ENCODE results near the gene ACIN1.

ACIN1 gene

GRCh38 chr14:23057757-23058653, 36.9 kb downstream of the ACIN1 start:
- TF ChIP-seq, protein P1, sequence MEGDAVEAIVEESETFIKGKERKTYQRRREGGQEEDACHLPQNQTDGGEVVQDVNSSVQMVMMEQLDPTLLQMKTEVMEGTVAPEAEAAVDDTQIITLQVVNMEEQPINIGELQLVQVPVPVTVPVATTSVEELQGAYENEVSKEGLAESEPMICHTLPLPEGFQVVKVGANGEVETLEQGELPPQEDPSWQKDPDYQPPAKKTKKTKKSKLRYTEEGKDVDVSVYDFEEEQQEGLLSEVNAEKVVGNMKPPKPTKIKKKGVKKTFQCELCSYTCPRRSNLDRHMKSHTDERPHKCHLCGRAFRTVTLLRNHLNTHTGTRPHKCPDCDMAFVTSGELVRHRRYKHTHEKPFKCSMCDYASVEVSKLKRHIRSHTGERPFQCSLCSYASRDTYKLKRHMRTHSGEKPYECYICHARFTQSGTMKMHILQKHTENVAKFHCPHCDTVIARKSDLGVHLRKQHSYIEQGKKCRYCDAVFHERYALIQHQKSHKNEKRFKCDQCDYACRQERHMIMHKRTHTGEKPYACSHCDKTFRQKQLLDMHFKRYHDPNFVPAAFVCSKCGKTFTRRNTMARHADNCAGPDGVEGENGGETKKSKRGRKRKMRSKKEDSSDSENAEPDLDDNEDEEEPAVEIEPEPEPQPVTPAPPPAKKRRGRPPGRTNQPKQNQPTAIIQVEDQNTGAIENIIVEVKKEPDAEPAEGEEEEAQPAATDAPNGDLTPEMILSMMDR (conservative IDR thresholded peaks at IDR 0.05; ENCODE audit: low read length): peak; percentile 87
- peak; percentile 70 for DNase-seq (ENCODE audit: low read depth)
- peak overlapping the region; percentile 62 for H3K4me3 ChIP-seq (ENCODE audit: low read length)

GRCh38 chr14:23056956-23057756, 37.8 kb downstream of the ACIN1 start, which contains the start of gene CDH24:
CDH24 (minus strand) TSS chr14:23057520; CDS start chr14:23055733, 1,787 bp downstream.
- DNase-seq (ENCODE audit: low read depth): peak; percentile 55
- peak within 1 kb of the TSS; percentile 62 for H3K4me3 ChIP-seq (ENCODE audit: low read length)
- TF ChIP-seq, protein P1 (conservative IDR thresholded peaks at IDR 0.05; ENCODE audit: low read length): no peak

DNA sequence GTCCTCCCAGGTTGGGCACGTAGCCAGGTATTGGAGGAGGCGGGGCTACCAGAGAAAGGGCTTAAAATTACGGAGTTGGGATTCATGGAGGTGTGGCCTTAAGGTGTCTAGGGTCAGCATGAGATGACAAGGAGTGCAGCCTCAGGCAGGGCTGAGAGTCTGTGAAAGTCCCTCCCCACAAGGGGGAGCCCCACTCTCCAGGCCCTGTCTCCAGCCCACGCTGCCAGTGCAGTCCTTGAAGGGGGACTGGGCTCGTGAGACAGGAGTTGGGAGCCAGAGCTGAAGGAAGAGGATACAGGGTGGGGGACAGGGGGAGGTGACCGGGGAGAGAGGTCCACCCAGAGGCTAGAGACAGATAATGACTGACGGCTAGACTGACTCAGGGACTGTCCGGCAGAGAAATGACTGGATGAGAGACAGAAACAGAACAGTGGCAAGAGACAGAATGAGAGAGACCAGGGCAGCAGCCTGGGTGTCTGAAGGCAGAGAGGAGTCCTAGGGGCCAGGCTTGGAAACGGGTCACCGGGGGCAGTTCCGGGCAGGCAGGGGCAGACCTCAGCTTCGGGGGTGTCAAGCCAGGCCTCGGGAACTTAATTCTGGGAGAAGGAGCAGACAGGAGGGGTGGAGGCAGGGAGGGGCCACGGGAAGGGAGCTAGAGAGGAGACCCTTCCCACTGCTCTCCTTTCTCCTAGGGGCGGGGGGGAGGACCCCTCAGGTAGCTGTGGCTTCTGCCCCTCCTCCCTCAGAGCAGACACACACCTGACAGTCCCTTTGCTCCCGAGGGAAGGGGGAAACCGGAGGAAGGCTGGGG, 38.6 kb downstream of the ACIN1 start:
- peak; percentile 63 for DNase-seq (ENCODE audit: low read depth)
- peak overlapping the region; percentile 62 for H3K4me3 ChIP-seq (ENCODE audit: low read length)
- TF ChIP-seq, protein P1 (conservative IDR thresholded peaks at IDR 0.05; ENCODE audit: low read length): peak; percentile 77

DNA sequence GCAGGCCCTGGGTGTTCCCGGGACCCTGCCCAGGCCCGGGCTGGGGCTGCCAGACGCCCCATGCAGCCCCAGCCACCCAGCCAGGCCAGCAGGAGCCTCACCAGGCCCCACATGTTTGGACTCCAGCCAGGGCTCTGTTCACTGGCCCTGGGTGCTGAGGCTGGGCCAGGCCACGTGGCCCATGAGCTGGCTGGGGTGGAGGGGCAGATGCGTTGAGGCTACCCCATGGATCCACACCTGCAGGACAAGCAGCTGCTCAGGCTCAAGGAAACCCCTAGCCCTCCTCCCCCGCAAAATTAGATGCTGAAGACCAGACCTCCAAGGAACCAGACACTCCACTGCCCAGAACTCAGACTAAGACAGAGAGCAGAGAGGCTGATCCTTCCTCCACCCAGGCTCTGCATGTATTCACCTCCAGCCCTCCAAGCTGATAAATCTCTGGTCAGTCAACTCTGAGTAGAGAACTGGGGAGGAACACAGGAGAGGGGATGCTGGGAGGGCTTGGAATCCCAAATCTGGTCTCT, 39.3 kb downstream of the ACIN1 start:
- TF ChIP-seq, protein P1 (conservative IDR thresholded peaks at IDR 0.05; ENCODE audit: low read length): no peak
- DNase-seq (ENCODE audit: low read depth): peak; percentile 47
- no peak overlapping the region for H3K4me3 ChIP-seq (ENCODE audit: low read length)

DNA sequence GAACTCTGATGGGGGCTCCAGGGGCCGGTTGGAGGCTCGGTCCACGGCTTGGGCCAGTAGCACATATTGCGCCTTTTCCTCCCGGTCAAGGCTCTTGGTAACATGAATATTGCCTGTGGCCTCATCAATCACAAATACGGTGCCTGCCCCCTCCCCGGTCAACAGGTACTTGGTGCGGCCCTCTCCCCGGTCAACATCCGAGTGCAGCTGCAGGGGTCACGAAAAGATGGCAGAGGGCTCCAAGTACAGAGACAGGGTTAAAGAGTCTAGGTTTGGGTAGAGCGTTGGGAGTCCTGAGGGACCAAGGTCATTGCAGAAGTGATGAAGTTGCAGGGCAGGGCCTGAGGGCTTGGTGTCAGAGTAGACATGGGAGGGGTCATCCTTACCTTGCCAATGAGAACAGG, 39.8 kb downstream of the ACIN1 start:
- H3K4me3 ChIP-seq (ENCODE audit: low read length): no peak overlapping the region
- TF ChIP-seq, protein P1 (conservative IDR thresholded peaks at IDR 0.05; ENCODE audit: low read length): no peak
- no peak for DNase-seq (ENCODE audit: low read depth)

GRCh38 chr14:23054000-23054811, 40.7 kb downstream of the ACIN1 start:
- no peak for DNase-seq (ENCODE audit: low read depth)
- no peak overlapping the region for H3K4me3 ChIP-seq (ENCODE audit: low read length)
- TF ChIP-seq, protein P1 (conservative IDR thresholded peaks at IDR 0.05; ENCODE audit: low read length): peak; percentile 10

Data from AG10803 (cell line).